ENCODE data around the gene RAB27A. TPM values are rescaled to one million over a fixed set of nuclear protein-coding genes. Genes with fewer than 3 reads are reported as not detected.

The RAB27A gene
- total and polyA plus RNA-seq, 2 of the 13 experiments (the other 11 are each of a cell fraction or from before 2014, with no cell fraction given), result 3.4 to 8.1 TPM

GRCh38 chr15:55246567-55246966 is 43.0 kb downstream of the RAB27A start:
- intact Hi-C loops (cut with micrococcal nuclease; ENCODE audit: unreplicated experiment) (no loop called here), in situ Hi-C loops (cut with HindIII; ENCODE audit: extremely low pct_ligation_motif_present, low pct_unique_long_range_greater_than_20kb) (no loop called here)
- no TSS peak for BruUV-seq (replicated peaks)
- TF ChIP-seq RNF219 (CRISPR knock-in tag; IDR thresholded peaks at IDR 0.05) (no peak), ZNF710 (CRISPR knock-in tag; IDR thresholded peaks at IDR 0.05; ENCODE audit: borderline replicate concordance) (no peak), TGIF2 (CRISPR knock-in tag; IDR thresholded peaks at IDR 0.05) (no peak), FOXM1 (CRISPR knock-in tag; IDR thresholded peaks at IDR 0.05) (no peak), ZXDC (CRISPR knock-in tag; IDR thresholded peaks at IDR 0.05) (no peak), HNRNPUL1 (IDR thresholded peaks at IDR 0.05; ENCODE audit: low read depth, low read length) (no peak), SMAD1 (CRISPR knock-in tag; IDR thresholded peaks at IDR 0.05; ENCODE audit: borderline replicate concordance, low read depth) (no peak), E2F2 (CRISPR knock-in tag; IDR thresholded peaks at IDR 0.05; ENCODE audit: borderline replicate concordance) (no peak), ARID4A (CRISPR knock-in tag; IDR thresholded peaks at IDR 0.05; ENCODE audit: borderline replicate concordance) (no peak), ZNF761 (CRISPR knock-in tag; conservative IDR thresholded peaks at IDR 0.05) (no peak), KDM4B (CRISPR knock-in tag; IDR thresholded peaks at IDR 0.05) (no peak)

More at GRCh38 chr15:55246567-55246966, 43.0 kb downstream of the RAB27A start:
- H4K20me1 ChIP-seq (ENCODE audit: insufficient read depth, low read length), result no peaks in the 10 kb centered on the region
- H3K27ac ChIP-seq (ENCODE audit: extremely low read length, insufficient read depth, low read length), result no peak overlapping the region
- no peak overlapping the region for H3K9ac ChIP-seq (ENCODE audit: insufficient read depth, low read depth, low read length)
- no peaks in the 10 kb centered on the region for H3K27me3 ChIP-seq (ENCODE audit: control insufficient read depth in 1 of 2, insufficient read depth in 2 of 2, low read length in 2 of 2)
- no peaks in the 10 kb centered on the region for H3K9me3 ChIP-seq (ENCODE audit: low read length)
- H3K4me1 ChIP-seq (ENCODE audit: insufficient read depth, low read length), result peaks cover 24% of the 10 kb centered on the region
- H3K36me3 ChIP-seq (replicated peaks in 1 of 2; ENCODE audit: control insufficient read depth in 1 of 2, insufficient read depth in 2 of 2, low read length in 2 of 2), result no peaks in the 10 kb centered on the region
- ChIA-PET CTCF (ENCODE audit: low intra/inter-chr PET ratio, low total read pairs) (no interaction called here), POLR2A (no interaction called here)
- H3K4me3 ChIP-seq (replicated peaks in 1 of 3; ENCODE audit: insufficient read depth in 1 of 3, low read depth in 2 of 3, low read length in 3 of 3), result no peak overlapping the region
- FAIRE-seq, result no peak
- H3K4me2 ChIP-seq (ENCODE audit: low read depth, low read length), result no peak overlapping the region
- no peak for ATAC-seq
- H2AFZ ChIP-seq (ENCODE audit: low read length), result no peak overlapping the region
- WGBS (ENCODE audit: low lambda C conversion rate), result 98% methylated on average over 3 of the region's 3 CpGs
- no peak for DNase-seq (ENCODE audit: low spot score)
- H3K79me2 ChIP-seq (ENCODE audit: insufficient read depth, low read length), result no peaks in the 10 kb centered on the region
